NT2/D1 (cell line): ENCODE measurements around the gene FHOD1.
A peak's percentile ranks its signal among the peaks of the same experiment; 100 is the strongest.

Experiments used
- DNase-seq: peaks from one replicate; pipeline ENCODE4 v3.0.0-alpha.2; 2011; ENCODE audit warnings: low read depth, low spot score
- H3K27me3 ChIP-seq: 2 replicates; pipeline ENCODE4 v1.6.0; 2011; ENCODE audit warnings: mild to moderate bottlenecking; ENCODE audit not compliant: insufficient read length, insufficient read depth
- H3K36me3 ChIP-seq: 2 replicates; pipeline ENCODE4 v1.6.1; 2011; ENCODE audit warnings: mild to moderate bottlenecking, low read length, mixed read lengths; ENCODE audit not compliant: insufficient read depth, insufficient read length
- H3K4me1 ChIP-seq: 2 replicates; pipeline ENCODE4 v1.5.1; 2011; ENCODE audit not compliant: insufficient read depth, insufficient read length
- H3K4me3 ChIP-seq: 2 replicates; pipeline ENCODE4 v1.5.1; 2011; ENCODE audit warnings: low read depth; ENCODE audit not compliant: insufficient read length
- H3K9ac ChIP-seq: 2 replicates; pipeline ENCODE4 v1.6.0; 2011; ENCODE audit warnings: low read depth; ENCODE audit not compliant: insufficient read length
- H3K9me3 ChIP-seq: 2 replicates; pipeline ENCODE4 v1.5.1; 2011; ENCODE audit warnings: mild to moderate bottlenecking, low read length; ENCODE audit not compliant: insufficient read depth
- SUZ12 ChIP-seq: IDR thresholded peaks from 2 replicates; pipeline ENCODE4 v1.6.1; 2011; ENCODE audit not compliant: insufficient read length, insufficient read depth; ENCODE audit errors: extremely low read depth
- YY1 ChIP-seq: IDR thresholded peaks from 2 replicates; pipeline ENCODE4 v1.6.1; 2011; ENCODE audit not compliant: insufficient read length, insufficient read depth
- ZNF274 ChIP-seq: IDR thresholded peaks from 2 replicates; pipeline ENCODE4 v1.6.1; 2011; ENCODE audit warnings: mild to moderate bottlenecking, low read depth, low read length

Gene FHOD1

DNA sequence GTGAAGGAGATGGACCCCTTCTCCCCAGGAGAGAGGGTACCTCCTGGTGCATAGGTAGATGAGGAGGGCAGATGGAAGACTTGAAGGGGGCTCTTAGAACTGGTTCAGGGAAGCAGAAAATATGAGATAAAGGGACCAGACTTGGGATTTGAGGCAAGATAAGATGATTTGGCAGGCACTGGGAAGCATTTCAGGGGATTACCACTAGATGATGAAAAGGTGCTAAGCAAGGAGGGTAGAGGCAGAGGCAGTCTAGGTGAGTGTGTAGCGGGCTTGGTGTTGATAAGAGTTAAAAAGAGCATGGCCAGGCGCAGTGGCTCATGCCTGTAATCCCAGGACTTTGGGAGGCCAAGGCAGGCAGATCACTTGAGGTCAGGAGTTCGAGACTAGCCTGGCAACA lies 15.9 kb upstream of the FHOD1 start:
- DNase-seq, result no peak
- no peak overlapping the region for H3K9ac ChIP-seq
- no peaks in the 10 kb centered on the region for H3K36me3 ChIP-seq
- H3K4me3 ChIP-seq, result no peak overlapping the region
- TF ChIP-seq YY1, result no peak
- no peak for TF ChIP-seq SUZ12
- no peak for TF ChIP-seq ZNF274
- no peaks in the 10 kb centered on the region for H3K27me3 ChIP-seq
- no peaks in the 10 kb centered on the region for H3K4me1 ChIP-seq
- no peaks in the 10 kb centered on the region for H3K9me3 ChIP-seq

DNA sequence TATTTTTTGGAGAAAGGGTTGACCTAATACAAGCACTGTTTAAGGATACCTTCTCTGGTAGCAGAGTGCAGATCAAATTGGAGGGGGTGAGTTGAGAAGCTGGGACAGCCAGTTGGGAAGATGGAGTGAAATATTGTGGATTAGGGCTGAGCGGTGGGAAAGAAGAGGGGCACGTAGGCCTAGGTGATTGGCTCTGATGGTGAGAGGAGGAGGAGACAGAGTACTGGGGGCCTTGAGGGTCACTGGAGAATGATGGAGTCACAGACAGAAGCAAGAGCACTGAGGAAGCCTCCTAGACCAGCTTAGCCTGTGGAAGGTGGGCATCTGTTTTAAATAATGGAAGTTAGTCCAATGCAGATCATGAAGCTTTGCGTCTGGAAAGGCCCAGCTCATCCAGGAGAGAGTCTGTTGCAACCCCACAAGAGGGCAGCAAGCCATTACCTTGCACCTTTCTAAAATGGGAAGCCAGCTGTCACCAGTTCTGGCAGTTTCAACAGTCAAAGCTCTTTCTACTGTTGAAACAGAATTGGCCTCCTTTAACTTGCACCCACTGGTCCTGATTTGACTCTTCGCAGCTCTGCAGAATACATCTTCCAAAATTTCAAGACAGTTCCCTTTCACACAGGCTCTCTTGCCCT lies 13.3 kb upstream of the FHOD1 start:
- Histone ChIP-seq H3K9ac (peak overlapping the region; percentile 38), H3K36me3 (no peaks in the 10 kb centered on the region)

DNA sequence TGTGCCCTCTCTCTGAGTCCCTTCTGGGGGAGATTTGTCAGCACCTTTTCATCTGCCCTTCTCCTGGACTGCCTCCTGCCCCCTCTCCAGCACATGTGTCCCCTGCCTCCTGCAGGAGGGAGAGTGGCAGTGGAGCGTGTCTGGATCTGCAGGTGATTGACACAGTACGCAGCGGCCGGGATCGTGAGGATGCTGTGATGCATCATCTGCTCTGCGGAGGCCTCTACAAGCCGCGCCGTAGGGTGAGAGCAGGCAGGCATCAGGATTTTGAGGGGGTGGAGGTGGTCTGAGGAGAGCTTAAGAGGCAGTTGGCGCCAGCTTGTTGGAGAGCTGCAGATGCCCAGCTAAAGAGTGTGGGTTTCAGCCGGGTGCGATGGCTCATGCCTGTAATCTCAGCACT lies 12.4 kb upstream of the FHOD1 start:
- H3K9me3 ChIP-seq, result no peaks in the 10 kb centered on the region
- H3K36me3 ChIP-seq, result no peaks in the 10 kb centered on the region
- TF ChIP-seq YY1 (no peak), ZNF274 (no peak), SUZ12 (no peak)

More for the DNA sequence above, 13.3 kb upstream of the FHOD1 start:
- H3K4me3 ChIP-seq, result no peak overlapping the region
- DNase-seq, result no peak
- H3K4me1 ChIP-seq, result no peaks in the 10 kb centered on the region
- H3K27me3 ChIP-seq, result no peaks in the 10 kb centered on the region
- TF ChIP-seq SUZ12, result no peak
- TF ChIP-seq ZNF274, result no peak
- no peak for TF ChIP-seq YY1
- no peaks in the 10 kb centered on the region for H3K9me3 ChIP-seq

DNA sequence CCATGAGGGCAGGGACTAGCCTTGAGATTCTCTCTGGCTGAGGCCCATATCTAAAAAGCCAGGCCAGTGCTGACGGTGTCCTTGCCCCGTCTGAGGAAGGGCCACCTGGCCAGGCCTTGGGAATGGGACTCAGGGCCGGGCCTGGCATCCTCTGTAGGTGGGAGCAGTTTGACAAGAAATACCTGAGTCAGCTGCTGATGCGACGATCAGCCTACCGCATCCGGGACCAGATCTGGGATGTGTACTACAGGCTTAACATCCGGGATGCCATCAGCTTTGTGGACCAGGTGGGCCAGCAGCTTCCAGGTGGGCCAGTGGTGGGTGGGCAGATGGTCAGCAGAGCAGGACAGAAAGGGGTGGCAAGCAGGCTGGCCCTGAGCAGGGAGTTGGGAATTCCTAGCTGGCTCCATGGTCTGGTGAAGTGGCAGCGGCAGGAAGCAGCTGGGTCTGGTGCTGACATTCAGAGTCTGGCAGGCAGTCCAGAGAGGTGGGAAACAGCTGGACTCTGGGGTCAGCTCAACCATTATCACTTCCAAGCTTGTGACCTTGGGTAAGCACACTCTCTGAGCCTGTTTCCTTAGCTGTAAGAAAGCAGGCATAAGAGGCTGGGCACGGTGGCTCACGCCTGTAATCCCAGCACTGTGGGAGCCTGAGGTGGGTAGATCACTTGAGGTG lies 11.0 kb upstream of the FHOD1 start:
- Histone ChIP-seq H3K4me3 (no peak overlapping the region), H3K4me1 (no peaks in the 10 kb centered on the region), H3K9ac (no peak overlapping the region), H3K27me3 (no peaks in the 10 kb centered on the region), H3K36me3 (no peaks in the 10 kb centered on the region), H3K9me3 (no peaks in the 10 kb centered on the region)
- DNase-seq, result no peak
- no peak for TF ChIP-seq SUZ12
- no peak for TF ChIP-seq YY1
- no peak for TF ChIP-seq ZNF274

More for the DNA sequence above, 12.4 kb upstream of the FHOD1 start:
- Histone ChIP-seq H3K9ac (no peak overlapping the region), H3K4me1 (no peaks in the 10 kb centered on the region), H3K27me3 (no peaks in the 10 kb centered on the region), H3K4me3 (no peak overlapping the region)
- DNase-seq, result no peak

DNA sequence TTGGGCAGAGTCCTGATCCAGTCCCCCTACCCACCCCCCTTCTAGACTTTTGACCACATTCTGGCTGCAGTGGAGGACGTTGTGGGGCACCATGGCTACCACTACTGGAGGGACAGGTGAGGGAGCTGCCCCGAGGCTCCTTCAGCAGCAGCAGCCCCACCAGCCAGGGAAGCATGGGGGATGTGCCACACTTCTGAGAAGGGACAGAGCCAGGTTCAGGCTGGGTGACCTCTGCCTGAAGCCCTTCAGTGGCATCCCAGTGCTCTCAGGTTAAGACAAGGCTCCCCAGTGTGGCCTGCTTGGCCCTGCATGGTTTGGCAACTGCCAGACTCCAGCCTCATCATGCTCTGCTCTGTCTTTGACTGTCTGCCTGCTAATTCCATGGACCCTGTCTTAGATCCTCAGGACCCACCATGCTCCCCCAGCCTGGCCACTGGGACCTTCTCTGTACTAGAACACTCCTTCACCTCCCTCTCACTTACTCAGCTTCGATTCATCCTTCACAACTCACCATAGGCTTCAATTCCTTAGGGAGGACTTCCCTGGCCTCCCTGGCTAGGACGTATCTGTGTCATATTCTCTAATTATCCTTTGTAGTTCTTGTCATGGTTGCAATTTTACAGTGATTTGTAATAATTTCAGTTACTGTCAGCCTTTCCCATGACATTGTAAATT lies 10.3 kb upstream of the FHOD1 start:
- no peak for DNase-seq
- Histone ChIP-seq H3K36me3 (peaks cover under 1% of the 10 kb centered on the region), H3K4me3 (no peak overlapping the region), H3K9me3 (no peaks in the 10 kb centered on the region), H3K27me3 (no peaks in the 10 kb centered on the region), H3K9ac (no peak overlapping the region), H3K4me1 (no peaks in the 10 kb centered on the region)
- TF ChIP-seq YY1 (no peak), ZNF274 (no peak), SUZ12 (no peak)

DNA sequence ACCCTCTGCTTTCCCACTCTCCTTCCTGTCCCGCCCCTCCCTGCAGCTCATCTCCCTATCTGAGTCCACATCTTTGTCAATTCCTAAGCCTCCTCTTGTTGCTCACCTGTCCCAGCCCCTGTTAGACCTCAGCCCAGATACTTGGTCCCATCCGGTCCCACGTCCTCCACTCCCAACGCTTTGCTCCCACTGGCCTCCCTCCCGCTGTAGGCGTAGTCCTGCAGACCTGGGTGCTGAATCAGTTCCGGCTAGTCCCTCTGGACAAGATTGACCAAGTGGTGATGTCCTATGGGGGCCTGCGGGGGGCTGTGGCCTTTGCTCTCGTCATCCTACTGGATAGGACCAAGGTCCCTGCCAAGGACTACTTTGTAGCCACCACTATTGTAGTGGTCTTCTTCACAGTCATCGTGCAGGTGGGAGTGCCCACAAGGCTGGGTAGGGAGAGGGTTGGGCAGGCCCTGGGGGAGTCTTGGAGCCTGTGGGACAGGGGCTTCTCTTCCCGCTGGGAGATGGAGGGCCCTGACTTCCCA lies 9.5 kb upstream of the FHOD1 start:
- Histone ChIP-seq H3K36me3 (peaks cover 3% of the 10 kb centered on the region), H3K9ac (no peak overlapping the region), H3K27me3 (no peaks in the 10 kb centered on the region), H3K4me1 (no peaks in the 10 kb centered on the region), H3K9me3 (no peaks in the 10 kb centered on the region), H3K4me3 (no peak overlapping the region)
- TF ChIP-seq SUZ12 (no peak), YY1 (no peak), ZNF274 (no peak)
- no peak for DNase-seq

DNA sequence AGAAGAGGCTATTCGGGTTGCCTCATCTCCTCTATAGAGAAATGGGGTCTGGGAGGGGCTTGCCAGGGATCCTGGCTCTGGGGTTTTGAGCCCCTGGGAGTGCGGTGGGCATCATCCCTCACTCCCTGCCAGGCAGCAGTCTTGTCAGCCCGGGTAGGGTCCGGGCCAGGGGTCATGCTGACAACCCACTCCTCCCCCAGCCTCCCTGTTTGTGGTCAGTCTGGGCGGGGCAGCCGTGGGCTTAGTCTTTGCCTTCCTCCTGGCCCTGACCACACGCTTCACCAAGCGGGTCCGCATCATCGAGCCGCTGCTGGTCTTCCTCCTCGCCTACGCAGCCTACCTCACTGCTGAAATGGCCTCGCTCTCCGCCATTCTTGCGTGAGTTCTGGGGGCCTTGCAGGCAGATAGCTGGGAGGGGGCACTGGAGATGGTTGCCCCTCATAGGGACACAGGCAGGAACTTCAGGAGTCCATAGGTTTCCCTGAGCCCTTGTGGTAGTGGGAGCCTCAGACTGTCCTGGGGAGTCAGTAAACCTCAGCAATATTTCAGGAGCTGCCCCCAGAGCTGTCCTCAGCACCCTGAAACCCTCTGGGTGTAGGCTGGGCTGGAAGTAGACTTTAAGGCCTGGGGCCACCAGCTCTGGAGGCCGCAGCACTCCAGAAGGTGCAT lies 8.4 kb upstream of the FHOD1 start:
- Histone ChIP-seq H3K4me1 (no peaks in the 10 kb centered on the region), H3K9me3 (no peaks in the 10 kb centered on the region), H3K27me3 (peaks cover 5% of the 10 kb centered on the region), H3K36me3 (peaks cover 3% of the 10 kb centered on the region), H3K4me3 (no peak overlapping the region), H3K9ac (no peak overlapping the region)
- TF ChIP-seq SUZ12 (no peak), YY1 (no peak)
- no peak for DNase-seq
